HUDEP-2 (cell line): ENCODE results near the gene ADGRB3.
"Not testable (repeated sequence)": the region's sequence is repeated elsewhere in the genome, so short reads cannot be mapped to it uniquely, and the experiment has no call there.

Source experiments
- DNase-seq, 76 experiments: peaks; one replicate each; lab custom pipeline; 2025; ENCODE audit not compliant: unreplicated experiment in 76 of 76; lab: John Stamatoyannopoulos, UW

Gene ADGRB3

GRCh38 chr6:68777956-68778355 lies 142.9 kb downstream of the ADGRB3 start:
- no peak for DNase-seq

GRCh38 chr6:68778356-68779020 lies 143.4 kb downstream of the ADGRB3 start:
- DNase-seq, result peak in 14 of 76 experiments; percentile 2 to 53 (median 12)

GRCh38 chr6:68779366-68779765 lies 144.3 kb downstream of the ADGRB3 start:
- no peak for DNase-seq

- not testable (repeated sequence) for DNase-seq
Observed at GRCh38 chr6:68790128-68790527, 155.0 kb downstream of the ADGRB3 start.

GRCh38 chr6:68814976-68815375 lies 179.9 kb downstream of the ADGRB3 start:
- not testable (repeated sequence) for DNase-seq

- DNase-seq, result no peak
Observed at GRCh38 chr6:68826501-68826900, 191.4 kb downstream of the ADGRB3 start.

- no peak for DNase-seq
Observed at GRCh38 chr6:68834551-68834950, 199.5 kb downstream of the ADGRB3 start.

GRCh38 chr6:68838571-68838970 lies 203.5 kb downstream of the ADGRB3 start:
- DNase-seq, result no peak

GRCh38 chr6:68852791-68853190 lies 217.7 kb downstream of the ADGRB3 start:
- no peak for DNase-seq

GRCh38 chr6:68859233-68859632 lies 224.2 kb downstream of the ADGRB3 start:
- no peak for DNase-seq

GRCh38 chr6:68868646-68869045 lies 233.6 kb downstream of the ADGRB3 start:
- DNase-seq, result no peak

GRCh38 chr6:68873236-68873635 lies 238.2 kb downstream of the ADGRB3 start:
- no peak for DNase-seq

GRCh38 chr6:68874747-68875146 lies 239.7 kb downstream of the ADGRB3 start:
- no peak for DNase-seq

- no peak for DNase-seq
Observed at GRCh38 chr6:68875403-68875802, 240.3 kb downstream of the ADGRB3 start.

- DNase-seq, result peak in 5 of 76 experiments; percentile 8 to 17 (median 14)
Observed at GRCh38 chr6:68876792-68877493, 241.9 kb downstream of the ADGRB3 start.

- no peak for DNase-seq
Observed at GRCh38 chr6:68880050-68880813, 245.2 kb downstream of the ADGRB3 start.

GRCh38 chr6:68883325-68883724 lies 248.2 kb downstream of the ADGRB3 start:
- DNase-seq, result not testable (repeated sequence)

GRCh38 chr6:68891419-68891818 lies 256.3 kb downstream of the ADGRB3 start:
- no peak for DNase-seq

GRCh38 chr6:68892452-68892851 lies 257.4 kb downstream of the ADGRB3 start:
- no peak for DNase-seq

- DNase-seq, result no peak
Observed at GRCh38 chr6:68895929-68896328, 260.8 kb downstream of the ADGRB3 start.

- peak in 36 of 76 experiments; percentile 3 to 74 (median 31) for DNase-seq
Observed at GRCh38 chr6:68901044-68901443, 266.0 kb downstream of the ADGRB3 start.
